ENCODE measurements around the gene ZHX3. TPM values are rescaled to one million over a fixed set of nuclear protein-coding genes. Genes with fewer than 3 reads are reported as not detected.

Gene ZHX3
- total and polyA plus RNA-seq, 2 donors (not counting 1 experiment from before 2014, with no cell fraction given), result 27.7 to 28.0 TPM

DNA sequence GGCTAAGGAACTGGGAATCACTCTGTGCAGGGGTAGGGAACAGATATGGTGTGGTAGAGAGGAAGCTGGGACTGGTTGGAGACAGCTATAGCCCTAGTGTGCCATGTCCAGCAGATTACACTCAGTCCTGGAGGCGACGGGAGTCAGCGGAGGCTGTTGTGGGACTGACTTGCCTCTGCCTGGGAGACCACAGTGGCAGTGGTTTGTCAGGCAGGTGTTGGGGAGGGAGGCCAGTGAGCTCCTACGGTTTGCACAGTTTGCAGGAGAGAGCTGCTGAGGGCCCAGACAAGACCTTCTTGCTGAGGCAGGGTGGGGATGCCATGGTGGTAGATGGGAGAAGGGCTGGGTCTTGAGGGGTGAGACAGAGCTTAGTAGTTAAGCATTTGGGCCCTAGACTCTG, 175.3 kb downstream of the ZHX3 start:
- Histone ChIP-seq H3K4me1 (ENCODE audit: control insufficient read depth, extremely low read depth, insufficient read depth, low read length) (peaks cover 16% of the 10 kb centered on the region), H3K36me3 (ENCODE audit: control insufficient read depth, insufficient read depth, low read length) (no peaks in the 10 kb centered on the region), H3K9ac (ENCODE audit: insufficient read depth, low read length) (no peak overlapping the region), H3K27me3 (ENCODE audit: control insufficient read depth, insufficient read depth, low read length) (no peaks in the 10 kb centered on the region), H2AFZ (ENCODE audit: low read length) (no peak overlapping the region), H3K4me3 (replicated peaks in 1 of 4; ENCODE audit: control extremely low read depth in 1 of 4, insufficient read depth in 1 of 4, low read depth in 3 of 4, low read length in 4 of 4) (no peak overlapping the region), H3K9me3 (ENCODE audit: control insufficient read depth, insufficient read depth, low read depth, low read length) (no peaks in the 10 kb centered on the region), H4K20me1 (ENCODE audit: control insufficient read depth, extremely low read depth, insufficient read depth, low read length) (no peaks in the 10 kb centered on the region), H3K27ac (ENCODE audit: insufficient read depth, low read length) (no peak overlapping the region), H3K4me2 (ENCODE audit: extremely low read depth, insufficient read depth, low read length) (no peak overlapping the region), H3K79me2 (ENCODE audit: control insufficient read depth, insufficient read depth, low read length) (peaks cover 86% of the 10 kb centered on the region)
- TF ChIP-seq, protein P1, sequence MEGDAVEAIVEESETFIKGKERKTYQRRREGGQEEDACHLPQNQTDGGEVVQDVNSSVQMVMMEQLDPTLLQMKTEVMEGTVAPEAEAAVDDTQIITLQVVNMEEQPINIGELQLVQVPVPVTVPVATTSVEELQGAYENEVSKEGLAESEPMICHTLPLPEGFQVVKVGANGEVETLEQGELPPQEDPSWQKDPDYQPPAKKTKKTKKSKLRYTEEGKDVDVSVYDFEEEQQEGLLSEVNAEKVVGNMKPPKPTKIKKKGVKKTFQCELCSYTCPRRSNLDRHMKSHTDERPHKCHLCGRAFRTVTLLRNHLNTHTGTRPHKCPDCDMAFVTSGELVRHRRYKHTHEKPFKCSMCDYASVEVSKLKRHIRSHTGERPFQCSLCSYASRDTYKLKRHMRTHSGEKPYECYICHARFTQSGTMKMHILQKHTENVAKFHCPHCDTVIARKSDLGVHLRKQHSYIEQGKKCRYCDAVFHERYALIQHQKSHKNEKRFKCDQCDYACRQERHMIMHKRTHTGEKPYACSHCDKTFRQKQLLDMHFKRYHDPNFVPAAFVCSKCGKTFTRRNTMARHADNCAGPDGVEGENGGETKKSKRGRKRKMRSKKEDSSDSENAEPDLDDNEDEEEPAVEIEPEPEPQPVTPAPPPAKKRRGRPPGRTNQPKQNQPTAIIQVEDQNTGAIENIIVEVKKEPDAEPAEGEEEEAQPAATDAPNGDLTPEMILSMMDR (conservative IDR thresholded peaks at IDR 0.05 in 1 of 2, IDR thresholded peaks at IDR 0.05 in 1 of 2; ENCODE audit: low read depth in 1 of 2, low read length in 2 of 2), result no peak
- no peak for TF ChIP-seq EZH2 (IDR thresholded peaks at IDR 0.05; ENCODE audit: low read length, missing control alignments)
- DNase-seq (ENCODE audit: low read depth in 2 of 2), result no peak

- peaks cover 78% of the 10 kb centered on the region for H3K79me2 ChIP-seq (ENCODE audit: control insufficient read depth, insufficient read depth, low read length)
- H3K27ac ChIP-seq (ENCODE audit: insufficient read depth, low read length), result no peak overlapping the region
- peak; percentile 55 to 72 for DNase-seq (ENCODE audit: low read depth in 2 of 2)
- no peak overlapping the region for H2AFZ ChIP-seq (ENCODE audit: low read length)
- H3K27me3 ChIP-seq (ENCODE audit: control insufficient read depth, insufficient read depth, low read length), result no peaks in the 10 kb centered on the region
- no peak overlapping the region for H3K9ac ChIP-seq (ENCODE audit: insufficient read depth, low read length)
- TF ChIP-seq EZH2 (IDR thresholded peaks at IDR 0.05; ENCODE audit: low read length, missing control alignments), result no peak
- TF ChIP-seq, protein P1 (conservative IDR thresholded peaks at IDR 0.05 in 1 of 2, IDR thresholded peaks at IDR 0.05 in 1 of 2; ENCODE audit: low read depth in 1 of 2, low read length in 2 of 2), result no peak
- no peak overlapping the region for H3K4me3 ChIP-seq (replicated peaks in 1 of 4; ENCODE audit: control extremely low read depth in 1 of 4, insufficient read depth in 1 of 4, low read depth in 3 of 4, low read length in 4 of 4)
- H3K9me3 ChIP-seq (ENCODE audit: control insufficient read depth, insufficient read depth, low read depth, low read length), result no peaks in the 10 kb centered on the region
- H3K4me2 ChIP-seq (ENCODE audit: extremely low read depth, insufficient read depth, low read length), result no peak overlapping the region
- no peaks in the 10 kb centered on the region for H3K36me3 ChIP-seq (ENCODE audit: control insufficient read depth, insufficient read depth, low read length)
- H3K4me1 ChIP-seq (ENCODE audit: control insufficient read depth, extremely low read depth, insufficient read depth, low read length), result peaks cover 16% of the 10 kb centered on the region
- H4K20me1 ChIP-seq (ENCODE audit: control insufficient read depth, extremely low read depth, insufficient read depth, low read length), result no peaks in the 10 kb centered on the region
Observed at GRCh38 chr20:41141153-41141815, 176.2 kb downstream of the ZHX3 start.

DNA sequence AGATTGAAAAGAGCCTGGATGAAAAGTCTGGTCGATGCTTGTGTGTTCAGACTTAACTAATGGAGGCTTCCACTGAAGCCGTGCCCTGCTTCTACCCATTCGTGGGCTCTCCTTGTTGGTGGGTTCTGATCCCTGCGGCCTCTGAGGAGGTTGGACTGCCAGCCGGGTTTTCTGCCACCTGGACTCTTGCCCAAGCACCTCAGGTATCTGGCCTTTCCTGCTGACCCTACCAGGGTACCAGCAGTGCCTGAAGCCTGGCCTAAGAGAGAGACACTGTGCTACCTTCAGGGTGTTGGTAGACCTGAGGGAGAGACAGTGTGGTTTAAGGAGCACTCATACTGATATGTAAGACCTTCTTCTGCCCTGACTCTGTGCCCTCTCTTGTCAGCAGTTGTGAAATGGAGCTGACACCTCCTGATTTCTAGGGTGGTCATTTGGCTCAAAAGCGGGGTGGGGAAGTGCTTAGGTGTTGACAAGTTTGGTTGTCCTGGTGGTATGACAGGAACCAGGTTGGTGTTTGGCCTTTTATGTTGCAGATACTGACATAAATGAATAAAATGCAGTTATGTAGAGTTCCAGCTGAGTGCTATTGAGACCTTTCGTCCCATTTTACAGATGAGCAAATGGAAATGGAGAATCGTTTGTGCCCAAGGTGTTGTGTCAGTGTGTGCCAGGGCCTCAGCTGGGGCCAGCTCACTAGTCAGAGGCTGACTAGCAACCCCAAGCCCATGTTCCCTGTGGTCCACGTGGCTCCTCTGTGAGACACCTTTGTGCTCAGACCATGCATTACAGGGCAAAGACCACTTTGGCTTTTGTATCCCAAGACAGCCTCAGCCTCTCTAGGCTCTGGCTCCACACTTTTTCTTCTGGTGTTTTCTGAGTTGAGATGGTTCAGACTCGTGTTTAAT, 177.1 kb downstream of the ZHX3 start:
- Histone ChIP-seq H3K27ac (ENCODE audit: insufficient read depth, low read length) (no peak overlapping the region), H3K4me3 (replicated peaks in 1 of 4; ENCODE audit: control extremely low read depth in 1 of 4, insufficient read depth in 1 of 4, low read depth in 3 of 4, low read length in 4 of 4) (no peak overlapping the region), H2AFZ (ENCODE audit: low read length) (no peak overlapping the region), H3K79me2 (ENCODE audit: control insufficient read depth, insufficient read depth, low read length) (peaks cover 71% of the 10 kb centered on the region), H3K9ac (ENCODE audit: insufficient read depth, low read length) (no peak overlapping the region), H4K20me1 (ENCODE audit: control insufficient read depth, extremely low read depth, insufficient read depth, low read length) (no peaks in the 10 kb centered on the region), H3K27me3 (ENCODE audit: control insufficient read depth, insufficient read depth, low read length) (no peaks in the 10 kb centered on the region), H3K4me1 (ENCODE audit: control insufficient read depth, extremely low read depth, insufficient read depth, low read length) (peaks cover 16% of the 10 kb centered on the region), H3K9me3 (ENCODE audit: control insufficient read depth, insufficient read depth, low read depth, low read length) (no peaks in the 10 kb centered on the region), H3K4me2 (ENCODE audit: extremely low read depth, insufficient read depth, low read length) (peak overlapping the region; percentile 15), H3K36me3 (ENCODE audit: control insufficient read depth, insufficient read depth, low read length) (no peaks in the 10 kb centered on the region)
- no peak for TF ChIP-seq EZH2 (IDR thresholded peaks at IDR 0.05; ENCODE audit: low read length, missing control alignments)
- TF ChIP-seq, protein P1 (conservative IDR thresholded peaks at IDR 0.05 in 1 of 2, IDR thresholded peaks at IDR 0.05 in 1 of 2; ENCODE audit: low read depth in 1 of 2, low read length in 2 of 2), result no peak
- no peak for DNase-seq (ENCODE audit: low read depth in 2 of 2)
